Retinal pigment epithelial cell (primary cell): Measurements from ENCODE around the gene ARHGEF37.
"Not testable (repeated sequence)": the region's sequence is repeated elsewhere in the genome, so short reads cannot be mapped to it uniquely, and the experiment has no call there.

Experiments used
- DNase-seq: peaks from one replicate; pipeline ENCODE4 v3.0.0-alpha.2; 2010; ENCODE audit warnings: low read depth
- H3K4me3 ChIP-seq: 2 replicates; pipeline ENCODE4 v1.5.1; 2011; ENCODE audit warnings: mild to moderate bottlenecking, low read length, control low read depth, moderate library complexity
- TF ChIP-seq, protein P1 (sequence below): conservative IDR thresholded peaks from 2 replicates; pipeline ENCODE4 v1.5.1; 2011; ENCODE audit warnings: low read depth, low read length, control low read depth, inconsistent platforms

The ARHGEF37 gene

DNA sequence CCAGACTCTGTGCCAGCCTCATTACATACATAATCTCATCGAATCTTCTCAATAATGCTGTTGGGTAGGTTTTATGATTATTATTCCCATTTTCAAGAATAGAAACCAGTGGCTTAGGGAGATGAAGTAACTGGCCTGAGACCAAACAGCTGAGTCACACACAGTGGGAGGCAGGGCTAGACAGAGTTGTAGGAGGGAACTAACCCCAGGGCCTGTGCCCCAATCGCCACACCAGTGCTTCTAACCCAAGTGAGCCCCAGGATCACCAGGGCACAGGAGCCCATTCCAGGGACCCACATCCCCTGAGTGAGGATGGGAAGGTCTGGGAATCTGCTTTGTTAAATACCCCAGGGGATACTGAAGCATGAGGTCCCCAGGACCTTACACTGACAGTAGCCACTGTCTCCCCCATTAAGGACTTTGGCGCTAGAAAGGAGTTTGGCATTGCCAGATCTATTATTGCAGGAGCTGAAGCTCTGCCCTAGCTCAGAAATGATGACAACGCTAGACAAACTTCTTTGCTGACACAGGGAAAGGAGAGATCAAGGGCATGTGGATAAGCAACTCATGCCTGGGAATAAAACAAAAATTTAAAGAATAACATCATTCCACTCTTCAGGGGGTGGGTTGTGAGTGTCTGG is 85.0 kb downstream of the ARHGEF37 start:
- TF ChIP-seq, protein P1, sequence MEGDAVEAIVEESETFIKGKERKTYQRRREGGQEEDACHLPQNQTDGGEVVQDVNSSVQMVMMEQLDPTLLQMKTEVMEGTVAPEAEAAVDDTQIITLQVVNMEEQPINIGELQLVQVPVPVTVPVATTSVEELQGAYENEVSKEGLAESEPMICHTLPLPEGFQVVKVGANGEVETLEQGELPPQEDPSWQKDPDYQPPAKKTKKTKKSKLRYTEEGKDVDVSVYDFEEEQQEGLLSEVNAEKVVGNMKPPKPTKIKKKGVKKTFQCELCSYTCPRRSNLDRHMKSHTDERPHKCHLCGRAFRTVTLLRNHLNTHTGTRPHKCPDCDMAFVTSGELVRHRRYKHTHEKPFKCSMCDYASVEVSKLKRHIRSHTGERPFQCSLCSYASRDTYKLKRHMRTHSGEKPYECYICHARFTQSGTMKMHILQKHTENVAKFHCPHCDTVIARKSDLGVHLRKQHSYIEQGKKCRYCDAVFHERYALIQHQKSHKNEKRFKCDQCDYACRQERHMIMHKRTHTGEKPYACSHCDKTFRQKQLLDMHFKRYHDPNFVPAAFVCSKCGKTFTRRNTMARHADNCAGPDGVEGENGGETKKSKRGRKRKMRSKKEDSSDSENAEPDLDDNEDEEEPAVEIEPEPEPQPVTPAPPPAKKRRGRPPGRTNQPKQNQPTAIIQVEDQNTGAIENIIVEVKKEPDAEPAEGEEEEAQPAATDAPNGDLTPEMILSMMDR, result no peak
- H3K4me3 ChIP-seq, result no peak overlapping the region
- no peak for DNase-seq

DNA sequence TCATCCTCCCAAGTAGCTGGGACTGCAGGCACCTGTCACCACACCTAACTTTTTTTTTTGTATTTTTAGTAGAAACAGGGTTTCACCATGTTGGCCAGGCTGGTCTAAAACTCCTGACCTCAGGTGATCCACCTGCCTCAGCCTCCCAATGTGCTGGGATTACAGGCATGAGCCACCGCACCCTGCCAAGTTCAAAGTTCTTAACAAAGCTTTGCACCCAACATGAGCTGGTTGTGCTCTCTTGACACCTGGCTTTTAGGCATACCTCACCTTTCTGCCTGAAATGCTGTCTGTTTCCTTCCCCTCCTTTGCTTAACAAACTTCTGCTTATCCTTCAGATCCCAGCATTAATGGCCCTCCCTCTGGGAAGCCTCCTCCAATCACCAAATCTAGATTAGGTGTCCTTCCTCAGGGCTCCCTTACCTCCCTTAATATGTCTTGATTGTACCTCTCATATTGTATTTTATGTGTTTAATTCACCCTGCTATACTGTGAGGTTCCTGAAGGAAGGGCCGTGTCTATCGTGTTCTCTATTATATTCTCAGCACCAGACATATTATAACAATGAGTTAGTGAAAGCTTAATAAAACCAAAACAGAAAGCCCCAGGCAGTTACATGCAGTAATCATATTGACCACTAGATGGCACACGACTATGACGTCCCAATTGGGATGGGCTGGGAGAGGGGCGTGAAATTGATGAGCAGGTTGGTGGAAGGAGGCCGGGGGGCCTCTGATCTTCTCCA is 86.0 kb downstream of the ARHGEF37 start:
- TF ChIP-seq, protein P1, result peak; percentile 84
- no peak overlapping the region for H3K4me3 ChIP-seq
- no peak for DNase-seq

DNA sequence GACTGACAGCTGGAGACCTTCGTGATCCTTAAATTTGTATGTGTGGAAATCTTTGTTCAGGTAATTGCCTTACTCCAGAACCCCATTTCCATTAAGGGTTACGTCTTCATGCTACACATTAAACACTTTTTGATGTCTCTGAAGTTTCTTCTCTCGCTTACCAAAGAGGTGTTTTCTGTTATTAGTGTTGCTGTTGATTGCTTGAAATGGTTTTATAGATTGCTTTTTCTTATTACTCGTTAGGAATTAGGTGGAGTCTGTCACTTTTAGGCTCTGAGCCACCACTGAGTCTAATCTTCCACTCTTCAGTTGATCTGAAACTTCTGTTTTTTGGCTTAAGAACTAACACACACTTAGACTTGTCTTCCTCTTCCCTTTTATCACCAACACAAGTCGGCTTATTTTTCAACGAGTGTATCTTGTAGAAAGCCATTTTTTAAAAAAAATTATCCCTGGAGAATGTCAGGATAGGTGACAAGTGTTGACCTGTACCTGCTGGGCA is 86.6 kb downstream of the ARHGEF37 start:
- TF ChIP-seq, protein P1, result no peak
- DNase-seq, result no peak
- no peak overlapping the region for H3K4me3 ChIP-seq

DNA sequence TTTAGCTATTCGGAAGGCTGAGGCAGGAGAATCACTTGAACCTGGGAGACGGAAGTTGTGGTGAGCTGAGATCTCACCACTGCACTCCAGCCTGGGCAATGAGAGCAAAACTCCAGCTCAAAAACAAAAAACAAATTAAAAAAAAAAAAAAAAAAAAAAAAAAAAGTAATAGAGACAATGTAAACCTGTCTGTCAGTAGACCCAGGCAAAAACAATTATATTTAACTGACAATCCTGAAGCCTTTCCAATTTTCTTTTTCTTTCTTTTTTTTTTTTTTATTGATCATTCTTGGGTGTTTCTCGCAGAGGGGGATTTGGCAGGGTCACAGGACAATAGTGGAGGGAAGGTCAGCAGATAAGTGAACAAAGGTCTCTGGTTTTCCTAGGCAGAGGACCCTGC is 88.0 kb downstream of the ARHGEF37 start:
- H3K4me3 ChIP-seq, DNase-seq: not testable (repeated sequence)

DNA sequence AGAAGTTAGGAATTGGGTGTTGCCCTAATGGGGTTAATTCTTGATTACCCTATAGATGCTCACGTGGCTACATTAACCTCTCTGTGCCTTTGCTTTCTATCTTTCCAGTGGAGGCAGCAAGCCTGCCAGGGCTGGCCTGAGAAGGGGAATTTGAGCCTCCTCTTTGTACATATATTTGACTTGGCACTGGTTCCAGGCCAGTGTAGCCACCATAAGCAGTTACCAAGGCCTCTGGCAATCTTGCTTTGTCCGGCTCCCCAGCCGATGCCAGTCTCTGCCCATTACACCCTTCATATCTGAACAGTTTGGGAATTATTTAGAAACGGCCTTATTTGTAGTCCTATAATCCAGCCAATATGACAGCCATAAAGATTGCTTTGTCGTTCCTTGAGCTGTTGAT is 90.2 kb downstream of the ARHGEF37 start:
- DNase-seq, result no peak
- TF ChIP-seq, protein P1, result no peak
- H3K4me3 ChIP-seq, result no peak overlapping the region

DNA sequence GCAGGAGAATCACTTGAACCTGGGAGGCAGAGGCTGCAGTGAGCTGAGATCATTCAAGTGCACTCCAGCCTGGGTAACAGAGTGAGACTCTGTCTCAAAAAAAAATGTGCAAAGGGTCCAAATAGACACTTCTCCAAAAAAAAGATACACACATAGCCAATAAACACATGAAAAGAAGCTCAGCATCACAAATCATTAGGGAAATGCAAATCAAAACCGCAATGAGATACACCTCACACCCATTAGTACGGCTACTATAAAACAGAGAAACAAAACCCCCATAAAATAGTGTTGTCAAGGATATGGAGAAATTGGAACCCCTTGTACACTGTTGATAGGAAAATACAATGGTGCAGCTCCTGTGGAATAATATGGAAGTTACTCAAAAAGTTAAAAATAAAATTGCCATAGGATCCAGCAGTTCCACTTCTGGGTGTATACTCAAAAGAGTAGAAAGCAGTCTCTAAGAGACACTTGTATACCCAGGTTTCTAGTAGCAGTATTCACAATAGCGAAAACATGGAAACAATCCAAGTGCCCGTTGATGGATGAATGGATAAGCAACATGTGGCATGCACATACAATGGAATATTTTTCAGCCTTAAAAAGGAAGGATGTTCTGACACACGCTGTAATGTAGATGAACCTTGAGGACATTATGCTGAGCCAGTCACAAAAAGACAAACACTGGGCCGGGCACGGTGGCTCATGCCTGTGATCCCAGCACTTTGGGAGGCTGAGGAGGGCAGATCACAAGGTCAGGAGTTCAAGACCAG is 91.6 kb downstream of the ARHGEF37 start:
- TF ChIP-seq, protein P1, result no peak
- no peak for DNase-seq
- H3K4me3 ChIP-seq, result no peak overlapping the region

DNA sequence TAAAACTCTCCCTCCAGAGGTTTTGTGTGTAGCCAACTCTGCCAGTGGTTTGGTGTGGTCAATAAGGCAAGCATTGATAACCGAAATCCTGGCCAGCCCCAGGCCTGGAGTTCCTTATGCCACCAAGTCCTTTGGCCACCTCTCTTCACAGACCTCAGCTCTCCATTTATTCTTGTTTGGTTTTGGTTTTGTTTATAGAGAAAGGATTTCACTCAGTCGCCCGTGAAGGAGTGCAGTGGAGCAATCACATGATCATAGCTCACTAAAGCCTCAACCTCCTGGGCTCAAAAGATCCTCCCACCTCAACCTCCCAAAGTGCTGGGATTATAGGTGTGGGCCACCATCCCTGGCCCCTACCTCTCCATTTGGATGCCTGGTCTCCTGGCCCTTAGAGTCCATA is 93.4 kb downstream of the ARHGEF37 start:
- no peak for DNase-seq
- TF ChIP-seq, protein P1, result no peak

More for the DNA sequence above, 93.4 kb downstream of the ARHGEF37 start:
- no peak overlapping the region for H3K4me3 ChIP-seq
